SK-N-SH treated with all-trans-retinoic acid at 6 μM for 48 hours (cell line): Measurements from ENCODE around the gene MATR3.
A peak's percentile ranks its signal among the peaks of the same experiment; 100 is the strongest.

Experiments
- ATAC-seq: fragments of 200-7000 bp; cut with Tn5 transposase; 3 replicates; pipeline ENCODE4 v1.9.1; 2020; ENCODE audit warnings: mild to moderate bottlenecking, moderate library complexity
- ARNTL ChIP-seq: fragments of 450-650 bp; formaldehyde crosslinking; IDR thresholded peaks from 2 replicates; pipeline ENCODE4 v1.5.0; 2020; ENCODE audit warnings: low read depth, mild to moderate bottlenecking, moderate library complexity, borderline replicate concordance
- BACH2 ChIP-seq: fragments of 250-450 bp; sonication (Bioruptor Pico); IDR thresholded peaks from 2 replicates; pipeline ENCODE4 v1.9.0; 2021; ENCODE audit warnings: mild to moderate bottlenecking, borderline replicate concordance
- CSDC2 ChIP-seq: fragments of 250-450 bp; sonication (Bioruptor Pico); IDR thresholded peaks from 2 replicates; pipeline ENCODE4 v1.5.0; 2020; ENCODE audit warnings: mild to moderate bottlenecking, moderate library complexity
- ESRRG ChIP-seq: fragments of 250-450 bp; sonication (Bioruptor Pico); IDR thresholded peaks from 2 replicates; pipeline ENCODE4 v1.6.1; 2021; ENCODE audit warnings: mild to moderate bottlenecking
- GLIS3 ChIP-seq: fragments of 250-450 bp; sonication (Bioruptor Pico); IDR thresholded peaks from 2 replicates; pipeline ENCODE4 v1.5.0; 2020; ENCODE audit warnings: mild to moderate bottlenecking, moderate library complexity
- OSR1 ChIP-seq: fragments of 250-450 bp; sonication (Bioruptor Pico); IDR thresholded peaks from 2 replicates; pipeline ENCODE4 v1.8.0; 2022; ENCODE audit warnings: moderate library complexity, mild to moderate bottlenecking, inconsistent platforms
- PPARA ChIP-seq: fragments of 250-450 bp; sonication (Bioruptor Pico); IDR thresholded peaks from 2 replicates; pipeline ENCODE4 v1.5.0; 2020; ENCODE audit warnings: mild to moderate bottlenecking, borderline replicate concordance
- SNAI2 ChIP-seq: fragments of 250-450 bp; sonication (Bioruptor Pico); IDR thresholded peaks from 2 replicates; pipeline ENCODE4 v1.5.0; 2020; ENCODE audit warnings: mild to moderate bottlenecking, moderate library complexity
- TOX ChIP-seq: fragments of 250-450 bp; sonication (Bioruptor Pico); IDR thresholded peaks from 2 replicates; pipeline ENCODE4 v1.8.0; 2021; ENCODE audit warnings: mild to moderate bottlenecking, moderate library complexity, borderline replicate concordance
- ZFP30 ChIP-seq: fragments of 450-650 bp; formaldehyde crosslinking; IDR thresholded peaks from 2 replicates; pipeline ENCODE4 v1.5.0; 2022; ENCODE audit warnings: mild to moderate bottlenecking, moderate library complexity
- ZNF565 ChIP-seq: fragments of 450-650 bp; formaldehyde crosslinking; conservative IDR thresholded peaks from 2 replicates; pipeline ENCODE4 v1.5.0; 2020; ENCODE audit warnings: low read depth, mild to moderate bottlenecking, moderate library complexity
- ZNF70 ChIP-seq: fragments of 450-650 bp; formaldehyde crosslinking; IDR thresholded peaks from 2 replicates; pipeline ENCODE4 v1.5.0; 2020; ENCODE audit warnings: mild to moderate bottlenecking, moderate library complexity
- ZNF8 ChIP-seq: fragments of 450-650 bp; formaldehyde crosslinking; IDR thresholded peaks from 2 replicates; pipeline ENCODE4 v1.5.0; 2020; ENCODE audit warnings: mild to moderate bottlenecking, moderate library complexity
- TF ChIP-seq, protein P1 (sequence below): fragments of 250-450 bp; sonication (Bioruptor Pico); IDR thresholded peaks from 2 replicates; pipeline ENCODE4 v1.5.1; 2021; ENCODE audit warnings: mild to moderate bottlenecking, moderate library complexity
- TF ChIP-seq, protein P2 (sequence below): fragments of 250-450 bp; sonication (Bioruptor Pico); IDR thresholded peaks from 2 replicates; pipeline ENCODE4 v1.8.0; 2020; ENCODE audit warnings: mild to moderate bottlenecking, moderate library complexity, borderline replicate concordance
- TF ChIP-seq, protein P3 (sequence below): fragments of 250-450 bp; sonication (Bioruptor Pico); IDR thresholded peaks from 2 replicates; pipeline ENCODE4 v1.5.1; 2020; ENCODE audit warnings: low read depth, mild to moderate bottlenecking, moderate library complexity
- TF ChIP-seq, protein P4 (sequence below): fragments of 250-450 bp; sonication (Bioruptor Pico); IDR thresholded peaks from 2 replicates; pipeline ENCODE4 v1.5.0; 2020; ENCODE audit warnings: mild to moderate bottlenecking, moderate library complexity
- TF ChIP-seq, protein P5 (sequence below): fragments of 250-450 bp; sonication (Bioruptor Pico); IDR thresholded peaks from 2 replicates; pipeline ENCODE4 v1.8.0; 2021; ENCODE audit warnings: low read depth, mild to moderate bottlenecking, moderate library complexity, borderline replicate concordance

MATR3 gene

DNA sequence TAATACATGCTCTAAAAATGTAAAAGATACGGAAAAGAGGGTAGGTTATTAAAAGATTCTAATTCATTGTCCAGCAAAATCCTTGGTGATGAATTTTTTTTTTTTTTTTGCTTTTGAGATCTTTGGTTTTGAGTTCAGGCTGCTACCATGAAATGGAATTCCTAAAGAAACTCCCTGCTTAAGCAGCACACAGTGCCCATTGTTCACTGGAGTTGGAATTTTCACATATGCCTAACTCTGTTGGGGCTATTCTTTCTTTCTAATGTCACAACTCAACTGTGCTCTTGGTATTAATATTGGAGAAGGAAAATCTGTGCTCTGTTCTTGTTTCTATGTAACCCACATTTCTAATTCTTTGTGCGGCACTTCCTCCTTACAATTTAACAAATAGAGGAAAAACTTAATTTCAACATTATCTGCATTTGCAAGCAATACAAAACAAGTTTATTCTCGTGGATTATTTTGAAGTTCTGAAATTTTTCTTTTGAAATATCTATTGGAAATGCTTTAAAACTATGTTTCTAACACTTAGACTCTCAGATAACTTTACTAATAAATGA is 21.6 kb downstream of the MATR3 start:
- TF ChIP-seq GLIS3 (CRISPR knock-in tag): no peak
- TF ChIP-seq ESRRG (CRISPR knock-in tag): no peak
- TF ChIP-seq ZNF565 (CRISPR knock-in tag): no peak
- no peak for TF ChIP-seq ZNF8 (CRISPR knock-in tag)
- TF ChIP-seq, protein P1, sequence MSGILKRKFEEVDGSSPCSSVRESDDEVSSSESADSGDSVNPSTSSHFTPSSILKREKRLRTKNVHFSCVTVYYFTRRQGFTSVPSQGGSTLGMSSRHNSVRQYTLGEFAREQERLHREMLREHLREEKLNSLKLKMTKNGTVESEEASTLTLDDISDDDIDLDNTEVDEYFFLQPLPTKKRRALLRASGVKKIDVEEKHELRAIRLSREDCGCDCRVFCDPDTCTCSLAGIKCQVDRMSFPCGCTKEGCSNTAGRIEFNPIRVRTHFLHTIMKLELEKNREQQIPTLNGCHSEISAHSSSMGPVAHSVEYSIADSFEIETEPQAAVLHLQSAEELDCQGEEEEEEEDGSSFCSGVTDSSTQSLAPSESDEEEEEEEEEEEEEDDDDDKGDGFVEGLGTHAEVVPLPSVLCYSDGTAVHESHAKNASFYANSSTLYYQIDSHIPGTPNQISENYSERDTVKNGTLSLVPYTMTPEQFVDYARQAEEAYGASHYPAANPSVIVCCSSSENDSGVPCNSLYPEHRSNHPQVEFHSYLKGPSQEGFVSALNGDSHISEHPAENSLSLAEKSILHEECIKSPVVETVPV (CRISPR knock-in tag): no peak
- TF ChIP-seq, protein P2, sequence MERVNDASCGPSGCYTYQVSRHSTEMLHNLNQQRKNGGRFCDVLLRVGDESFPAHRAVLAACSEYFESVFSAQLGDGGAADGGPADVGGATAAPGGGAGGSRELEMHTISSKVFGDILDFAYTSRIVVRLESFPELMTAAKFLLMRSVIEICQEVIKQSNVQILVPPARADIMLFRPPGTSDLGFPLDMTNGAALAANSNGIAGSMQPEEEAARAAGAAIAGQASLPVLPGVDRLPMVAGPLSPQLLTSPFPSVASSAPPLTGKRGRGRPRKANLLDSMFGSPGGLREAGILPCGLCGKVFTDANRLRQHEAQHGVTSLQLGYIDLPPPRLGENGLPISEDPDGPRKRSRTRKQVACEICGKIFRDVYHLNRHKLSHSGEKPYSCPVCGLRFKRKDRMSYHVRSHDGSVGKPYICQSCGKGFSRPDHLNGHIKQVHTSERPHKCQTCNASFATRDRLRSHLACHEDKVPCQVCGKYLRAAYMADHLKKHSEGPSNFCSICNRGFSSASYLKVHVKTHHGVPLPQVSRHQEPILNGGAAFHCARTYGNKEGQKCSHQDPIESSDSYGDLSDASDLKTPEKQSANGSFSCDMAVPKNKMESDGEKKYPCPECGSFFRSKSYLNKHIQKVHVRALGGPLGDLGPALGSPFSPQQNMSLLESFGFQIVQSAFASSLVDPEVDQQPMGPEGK (CRISPR knock-in tag): no peak
- TF ChIP-seq, protein P3, sequence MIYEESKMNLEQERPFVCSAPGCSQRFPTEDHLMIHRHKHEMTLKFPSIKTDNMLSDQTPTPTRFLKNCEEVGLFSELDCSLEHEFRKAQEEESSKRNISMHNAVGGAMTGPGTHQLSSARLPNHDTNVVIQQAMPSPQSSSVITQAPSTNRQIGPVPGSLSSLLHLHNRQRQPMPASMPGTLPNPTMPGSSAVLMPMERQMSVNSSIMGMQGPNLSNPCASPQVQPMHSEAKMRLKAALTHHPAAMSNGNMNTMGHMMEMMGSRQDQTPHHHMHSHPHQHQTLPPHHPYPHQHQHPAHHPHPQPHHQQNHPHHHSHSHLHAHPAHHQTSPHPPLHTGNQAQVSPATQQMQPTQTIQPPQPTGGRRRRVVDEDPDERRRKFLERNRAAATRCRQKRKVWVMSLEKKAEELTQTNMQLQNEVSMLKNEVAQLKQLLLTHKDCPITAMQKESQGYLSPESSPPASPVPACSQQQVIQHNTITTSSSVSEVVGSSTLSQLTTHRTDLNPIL (CRISPR knock-in tag): no peak
- no peak for TF ChIP-seq CSDC2 (CRISPR knock-in tag)
- no peak for TF ChIP-seq ARNTL (CRISPR knock-in tag)
- TF ChIP-seq ZFP30 (CRISPR knock-in tag): no peak
- TF ChIP-seq SNAI2 (CRISPR knock-in tag): no peak
- no peak for TF ChIP-seq TOX (CRISPR knock-in tag)
- TF ChIP-seq, protein P4, sequence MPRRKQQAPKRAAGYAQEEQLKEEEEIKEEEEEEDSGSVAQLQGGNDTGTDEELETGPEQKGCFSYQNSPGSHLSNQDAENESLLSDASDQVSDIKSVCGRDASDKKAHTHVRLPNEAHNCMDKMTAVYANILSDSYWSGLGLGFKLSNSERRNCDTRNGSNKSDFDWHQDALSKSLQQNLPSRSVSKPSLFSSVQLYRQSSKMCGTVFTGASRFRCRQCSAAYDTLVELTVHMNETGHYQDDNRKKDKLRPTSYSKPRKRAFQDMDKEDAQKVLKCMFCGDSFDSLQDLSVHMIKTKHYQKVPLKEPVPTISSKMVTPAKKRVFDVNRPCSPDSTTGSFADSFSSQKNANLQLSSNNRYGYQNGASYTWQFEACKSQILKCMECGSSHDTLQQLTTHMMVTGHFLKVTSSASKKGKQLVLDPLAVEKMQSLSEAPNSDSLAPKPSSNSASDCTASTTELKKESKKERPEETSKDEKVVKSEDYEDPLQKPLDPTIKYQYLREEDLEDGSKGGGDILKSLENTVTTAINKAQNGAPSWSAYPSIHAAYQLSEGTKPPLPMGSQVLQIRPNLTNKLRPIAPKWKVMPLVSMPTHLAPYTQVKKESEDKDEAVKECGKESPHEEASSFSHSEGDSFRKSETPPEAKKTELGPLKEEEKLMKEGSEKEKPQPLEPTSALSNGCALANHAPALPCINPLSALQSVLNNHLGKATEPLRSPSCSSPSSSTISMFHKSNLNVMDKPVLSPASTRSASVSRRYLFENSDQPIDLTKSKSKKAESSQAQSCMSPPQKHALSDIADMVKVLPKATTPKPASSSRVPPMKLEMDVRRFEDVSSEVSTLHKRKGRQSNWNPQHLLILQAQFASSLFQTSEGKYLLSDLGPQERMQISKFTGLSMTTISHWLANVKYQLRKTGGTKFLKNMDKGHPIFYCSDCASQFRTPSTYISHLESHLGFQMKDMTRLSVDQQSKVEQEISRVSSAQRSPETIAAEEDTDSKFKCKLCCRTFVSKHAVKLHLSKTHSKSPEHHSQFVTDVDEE (CRISPR knock-in tag): no peak
- no peak for TF ChIP-seq ZNF70
- TF ChIP-seq, all 23 proteins: peak for 0
- ATAC-seq: no peak

DNA sequence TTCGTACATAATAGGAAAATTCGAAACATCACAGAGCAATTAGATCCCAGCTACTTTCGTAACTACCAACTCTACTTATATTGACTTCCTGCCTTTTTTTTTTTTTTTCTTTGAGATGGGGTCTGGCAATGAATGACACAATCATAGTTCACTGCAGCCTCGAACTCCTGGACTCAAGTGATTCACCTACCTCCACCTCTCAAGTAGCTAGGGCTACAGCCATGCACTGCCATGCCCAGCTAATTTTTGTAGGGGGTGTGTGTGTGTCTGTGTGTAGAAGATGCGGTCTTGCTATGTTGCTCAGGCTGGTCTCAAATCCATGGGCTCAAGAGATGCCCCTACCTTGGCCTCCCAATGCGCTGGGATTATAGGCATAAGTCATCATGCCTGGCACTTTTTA is 42.3 kb downstream of the MATR3 start:
- peak; percentile 13 for ATAC-seq
- no peak for TF ChIP-seq ZNF565 (CRISPR knock-in tag)
- TF ChIP-seq ARNTL (CRISPR knock-in tag): no peak
- TF ChIP-seq, protein P1 (CRISPR knock-in tag): no peak
- TF ChIP-seq, protein P5, sequence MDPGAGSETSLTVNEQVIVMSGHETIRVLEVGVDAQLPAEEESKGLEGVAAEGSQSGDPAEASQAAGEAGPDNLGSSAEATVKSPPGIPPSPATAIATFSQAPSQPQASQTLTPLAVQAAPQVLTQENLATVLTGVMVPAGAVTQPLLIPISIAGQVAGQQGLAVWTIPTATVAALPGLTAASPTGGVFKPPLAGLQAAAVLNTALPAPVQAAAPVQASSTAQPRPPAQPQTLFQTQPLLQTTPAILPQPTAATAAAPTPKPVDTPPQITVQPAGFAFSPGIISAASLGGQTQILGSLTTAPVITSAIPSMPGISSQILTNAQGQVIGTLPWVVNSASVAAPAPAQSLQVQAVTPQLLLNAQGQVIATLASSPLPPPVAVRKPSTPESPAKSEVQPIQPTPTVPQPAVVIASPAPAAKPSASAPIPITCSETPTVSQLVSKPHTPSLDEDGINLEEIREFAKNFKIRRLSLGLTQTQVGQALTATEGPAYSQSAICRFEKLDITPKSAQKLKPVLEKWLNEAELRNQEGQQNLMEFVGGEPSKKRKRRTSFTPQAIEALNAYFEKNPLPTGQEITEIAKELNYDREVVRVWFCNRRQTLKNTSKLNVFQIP (CRISPR knock-in tag): no peak
- TF ChIP-seq ESRRG (CRISPR knock-in tag): no peak
- TF ChIP-seq OSR1 (CRISPR knock-in tag): no peak
- TF ChIP-seq BACH2 (CRISPR knock-in tag): no peak
- TF ChIP-seq, protein P2 (CRISPR knock-in tag): no peak
- TF ChIP-seq, protein P4 (CRISPR knock-in tag): no peak
- TF ChIP-seq ZNF8 (CRISPR knock-in tag): no peak
- no peak for TF ChIP-seq PPARA (CRISPR knock-in tag)
- TF ChIP-seq, protein P3 (CRISPR knock-in tag): no peak
- TF ChIP-seq ZNF70: no peak
